ENCODE measurements around the gene EIF4A2. TPM values are rescaled to one million over a fixed set of nuclear protein-coding genes. Genes with fewer than 3 reads are reported as not detected.
A peak's percentile ranks its signal among the peaks of the same experiment; 100 is the strongest.

Gene EIF4A2
- total and polyA plus RNA-seq, 9 of the 15 experiments (the other 6 are each of a cell fraction or from before 2014, with no cell fraction given), result 307 to 754 (median 435) TPM

DNA sequence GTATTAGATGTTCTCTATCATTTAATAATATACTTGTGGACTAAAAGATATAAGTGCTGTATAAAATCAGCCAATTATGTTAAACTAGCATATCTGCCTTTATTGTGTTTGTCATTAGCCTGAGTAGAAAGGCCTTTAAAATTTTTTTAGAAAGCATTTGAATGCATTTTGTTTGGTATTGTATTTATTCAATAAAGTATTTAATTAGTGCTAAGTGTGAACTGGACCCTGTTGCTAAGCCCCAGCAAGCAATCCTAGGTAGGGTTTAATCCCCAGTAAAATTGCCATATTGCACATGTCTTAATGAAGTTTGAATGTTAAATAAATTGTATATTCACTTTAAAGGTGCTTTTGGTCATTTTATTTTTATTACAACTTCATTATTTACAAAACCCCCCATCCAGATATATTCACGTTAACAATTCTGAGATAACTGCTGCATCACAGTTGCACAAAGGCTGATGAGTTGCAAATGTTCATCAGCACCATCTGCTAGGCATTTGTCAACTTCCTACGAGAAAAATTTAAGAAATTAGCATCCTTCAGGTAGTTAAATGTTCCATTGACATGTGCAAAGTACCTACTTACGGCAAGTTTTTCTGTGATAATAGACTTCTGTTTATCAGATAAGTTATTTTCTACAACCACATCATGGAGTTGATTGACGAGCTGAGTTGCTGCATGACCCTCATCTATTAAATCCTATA, 6.3 kb downstream of the EIF4A2 start (continued):
- TF ChIP-seq, protein P1, sequence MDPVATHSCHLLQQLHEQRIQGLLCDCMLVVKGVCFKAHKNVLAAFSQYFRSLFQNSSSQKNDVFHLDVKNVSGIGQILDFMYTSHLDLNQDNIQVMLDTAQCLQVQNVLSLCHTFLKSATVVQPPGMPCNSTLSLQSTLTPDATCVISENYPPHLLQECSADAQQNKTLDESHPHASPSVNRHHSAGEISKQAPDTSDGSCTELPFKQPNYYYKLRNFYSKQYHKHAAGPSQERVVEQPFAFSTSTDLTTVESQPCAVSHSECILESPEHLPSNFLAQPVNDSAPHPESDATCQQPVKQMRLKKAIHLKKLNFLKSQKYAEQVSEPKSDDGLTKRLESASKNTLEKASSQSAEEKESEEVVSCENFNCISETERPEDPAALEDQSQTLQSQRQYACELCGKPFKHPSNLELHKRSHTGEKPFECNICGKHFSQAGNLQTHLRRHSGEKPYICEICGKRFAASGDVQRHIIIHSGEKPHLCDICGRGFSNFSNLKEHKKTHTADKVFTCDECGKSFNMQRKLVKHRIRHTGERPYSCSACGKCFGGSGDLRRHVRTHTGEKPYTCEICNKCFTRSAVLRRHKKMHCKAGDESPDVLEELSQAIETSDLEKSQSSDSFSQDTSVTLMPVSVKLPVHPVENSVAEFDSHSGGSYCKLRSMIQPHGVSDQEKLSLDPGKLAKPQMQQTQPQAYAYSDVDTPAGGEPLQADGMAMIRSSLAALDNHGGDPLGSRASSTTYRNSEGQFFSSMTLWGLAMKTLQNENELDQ (CRISPR knock-in tag; IDR thresholded peaks at IDR 0.05; ENCODE audit: borderline replicate concordance), result no peak
- no peak for TF ChIP-seq BCL6 (CRISPR knock-in tag; IDR thresholded peaks at IDR 0.05)
- peak; percentile 12 for TF ChIP-seq CCNT2 (IDR thresholded peaks at IDR 0.05; ENCODE audit: borderline replicate concordance, extremely low read depth, insufficient read length, low read depth, low read length)
- TF ChIP-seq EWSR1 (IDR thresholded peaks at IDR 0.05; ENCODE audit: borderline replicate concordance, low read depth, partially characterized antibody), result peak; percentile 38
- TF ChIP-seq SIN3A (IDR thresholded peaks at IDR 0.05; ENCODE audit: borderline replicate concordance in 2 of 2, control insufficient read depth in 1 of 2, low read depth in 2 of 2, low read length in 2 of 2), result peak in 1 of 2 experiments; percentile 80; a peak in 2 of 4 replicates
- TF ChIP-seq KLF1 (tag; IDR thresholded peaks at IDR 0.05), result no peak
- TF ChIP-seq, protein P2, sequence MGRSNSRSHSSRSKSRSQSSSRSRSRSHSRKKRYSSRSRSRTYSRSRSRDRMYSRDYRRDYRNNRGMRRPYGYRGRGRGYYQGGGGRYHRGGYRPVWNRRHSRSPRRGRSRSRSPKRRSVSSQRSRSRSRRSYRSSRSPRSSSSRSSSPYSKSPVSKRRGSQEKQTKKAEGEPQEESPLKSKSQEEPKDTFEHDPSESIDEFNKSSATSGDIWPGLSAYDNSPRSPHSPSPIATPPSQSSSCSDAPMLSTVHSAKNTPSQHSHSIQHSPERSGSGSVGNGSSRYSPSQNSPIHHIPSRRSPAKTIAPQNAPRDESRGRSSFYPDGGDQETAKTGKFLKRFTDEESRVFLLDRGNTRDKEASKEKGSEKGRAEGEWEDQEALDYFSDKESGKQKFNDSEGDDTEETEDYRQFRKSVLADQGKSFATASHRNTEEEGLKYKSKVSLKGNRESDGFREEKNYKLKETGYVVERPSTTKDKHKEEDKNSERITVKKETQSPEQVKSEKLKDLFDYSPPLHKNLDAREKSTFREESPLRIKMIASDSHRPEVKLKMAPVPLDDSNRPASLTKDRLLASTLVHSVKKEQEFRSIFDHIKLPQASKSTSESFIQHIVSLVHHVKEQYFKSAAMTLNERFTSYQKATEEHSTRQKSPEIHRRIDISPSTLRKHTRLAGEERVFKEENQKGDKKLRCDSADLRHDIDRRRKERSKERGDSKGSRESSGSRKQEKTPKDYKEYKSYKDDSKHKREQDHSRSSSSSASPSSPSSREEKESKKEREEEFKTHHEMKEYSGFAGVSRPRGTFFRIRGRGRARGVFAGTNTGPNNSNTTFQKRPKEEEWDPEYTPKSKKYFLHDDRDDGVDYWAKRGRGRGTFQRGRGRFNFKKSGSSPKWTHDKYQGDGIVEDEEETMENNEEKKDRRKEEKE (IDR thresholded peaks at IDR 0.05; ENCODE audit: borderline replicate concordance in 1 of 2, control insufficient read depth in 1 of 2, low read depth in 2 of 2, low read length in 1 of 2), result no peak
- TF ChIP-seq, protein P3, sequence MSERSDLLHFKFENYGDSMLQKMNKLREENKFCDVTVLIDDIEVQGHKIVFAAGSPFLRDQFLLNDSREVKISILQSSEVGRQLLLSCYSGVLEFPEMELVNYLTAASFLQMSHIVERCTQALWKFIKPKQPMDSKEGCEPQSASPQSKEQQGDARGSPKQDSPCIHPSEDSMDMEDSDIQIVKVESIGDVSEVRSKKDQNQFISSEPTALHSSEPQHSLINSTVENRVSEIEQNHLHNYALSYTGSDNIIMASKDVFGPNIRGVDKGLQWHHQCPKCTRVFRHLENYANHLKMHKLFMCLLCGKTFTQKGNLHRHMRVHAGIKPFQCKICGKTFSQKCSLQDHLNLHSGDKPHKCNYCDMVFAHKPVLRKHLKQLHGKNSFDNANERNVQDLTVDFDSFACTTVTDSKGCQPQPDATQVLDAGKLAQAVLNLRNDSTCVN (CRISPR knock-in tag; IDR thresholded peaks at IDR 0.05), result no peak
- TF ChIP-seq MCM3 (IDR thresholded peaks at IDR 0.05), result no peak
- no peak for TF ChIP-seq ZC3H8 (IDR thresholded peaks at IDR 0.05)
- no peak for TF ChIP-seq LCOR (CRISPR knock-in tag; IDR thresholded peaks at IDR 0.05)
- TF ChIP-seq NFXL1 (CRISPR knock-in tag; IDR thresholded peaks at IDR 0.05), result peak; percentile 21; the same call in 1 of the 2 replicates
- TF ChIP-seq SUPT5H (IDR thresholded peaks at IDR 0.05), result peak; percentile 85; the same call in 1 of the 2 replicates
- TF ChIP-seq NFE2 (IDR thresholded peaks at IDR 0.05; ENCODE audit: low read depth), result 0 out of 2 replicates have a peak, but pooled peaks have one; percentile 29
- no peak for TF ChIP-seq ZNF57 (CRISPR knock-in tag; IDR thresholded peaks at IDR 0.05)
- no peak for TF ChIP-seq SRSF7 (optimal IDR thresholded peaks at IDR 0.05; ENCODE audit: low read depth, low read length)
- no peak for TF ChIP-seq RFX7 (CRISPR knock-in tag; IDR thresholded peaks at IDR 0.05)
- TF ChIP-seq, protein P4, sequence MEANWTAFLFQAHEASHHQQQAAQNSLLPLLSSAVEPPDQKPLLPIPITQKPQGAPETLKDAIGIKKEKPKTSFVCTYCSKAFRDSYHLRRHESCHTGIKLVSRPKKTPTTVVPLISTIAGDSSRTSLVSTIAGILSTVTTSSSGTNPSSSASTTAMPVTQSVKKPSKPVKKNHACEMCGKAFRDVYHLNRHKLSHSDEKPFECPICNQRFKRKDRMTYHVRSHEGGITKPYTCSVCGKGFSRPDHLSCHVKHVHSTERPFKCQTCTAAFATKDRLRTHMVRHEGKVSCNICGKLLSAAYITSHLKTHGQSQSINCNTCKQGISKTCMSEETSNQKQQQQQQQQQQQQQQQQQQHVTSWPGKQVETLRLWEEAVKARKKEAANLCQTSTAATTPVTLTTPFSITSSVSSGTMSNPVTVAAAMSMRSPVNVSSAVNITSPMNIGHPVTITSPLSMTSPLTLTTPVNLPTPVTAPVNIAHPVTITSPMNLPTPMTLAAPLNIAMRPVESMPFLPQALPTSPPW (CRISPR knock-in tag; IDR thresholded peaks at IDR 0.05), result no peak
- no peak for TF ChIP-seq PTRF (tag; IDR thresholded peaks at IDR 0.05)

Data from K562 (cell line).